Heart right ventricle (tissue), 16 donors: ENCODE results near the gene PDE2A. TPM values are rescaled to one million over a fixed set of nuclear protein-coding genes. Genes with fewer than 3 reads are reported as not detected.

Source experiments
- ATAC-seq, 8 donors: fragments of 200-7000 bp; cut with Tn5 transposase; one replicate each; pipeline ENCODE4 v1.9.1; 2020; ENCODE audit warnings: mild to moderate bottlenecking in 8 of 8, moderate library complexity in 8 of 8, moderate number of reproducible peaks in 1 of 8
- DNase-seq, 2 donors: peaks; one replicate each; pipeline ENCODE4 v3.0.0-alpha.2; 2020
- H3K27ac ChIP-seq, 10 donors: fragments of 200-600 bp; sonication (generic) in 2 of 10; one replicate each; pipeline versions ENCODE4 v1.5.0 to v1.8.0; 2020 to 2022; ENCODE audit warnings: mild to moderate bottlenecking in 3 of 10
- H3K27me3 ChIP-seq, 7 donors: fragments of 200-600 bp; one replicate each; pipeline ENCODE4 v1.8.0; 2021 to 2022; ENCODE audit warnings: mild to moderate bottlenecking in 2 of 7
- H3K36me3 ChIP-seq, 9 donors: fragments of 200-600 bp; sonication (generic) in 1 of 9; one replicate each; pipeline versions ENCODE4 v1.5.0 to v1.8.0; 2020 to 2022; ENCODE audit warnings: mild to moderate bottlenecking in 2 of 9
- H3K4me1 ChIP-seq, 9 donors: fragments of 200-600 bp; sonication (generic) in 1 of 9; one replicate each; pipeline versions ENCODE4 v1.5.0 to v1.8.0; 2020 to 2022; ENCODE audit warnings: mild to moderate bottlenecking in 4 of 9
- H3K4me3 ChIP-seq, 10 donors: fragments of 200-600 bp; sonication (generic) in 2 of 10; one replicate each; pipeline versions ENCODE4 v1.5.0 to v1.8.0; 2020 to 2022; ENCODE audit warnings: mild to moderate bottlenecking in 7 of 10, moderate library complexity in 2 of 10
- H3K9me3 ChIP-seq, 11 donors: fragments of 200-600 bp in 10 of 11; sonication (generic) in 2 of 11; one replicate each; pipeline versions ENCODE4 v1.5.0 to v1.8.0; 2013 to 2022; ENCODE audit warnings: mild to moderate bottlenecking in 2 of 11, control low read depth in 1 of 11, moderate library complexity in 1 of 11
- WGBS, 2 donors: extraction: QIAGEN DNeasy Blood & Tissue Kit; methylation state at CpG; one replicate each; pipeline ENCODE4 v1.1.7; 2013; ENCODE audit warnings: inconsistent platforms in 1 of 2; 5-methylcytosine and 5-hydroxymethylcytosine counted together
- intact Hi-C, 10 donors: fragments of 100-400 bp; cut with DNase I; formaldehyde crosslinking; loops; one replicate each; pipeline versions ENCODE4 v1.11.1 to v1.14.2; 2022
- polyA plus RNA-seq, 2 donors: library from polyadenylated mRNA; stranded (reverse); fragments of 200-250 nt; gene quantifications; one replicate each; pipeline ENCODE4 v1.2.3, GENCODE V29; 2013
- total RNA-seq, 10 donors: library from RNA; stranded (reverse); fragmentation: NEBNext Ultra II Directional in 3 of 10; extraction: Animal tissue kit (Norgen Biotek cat#: 25700) in 3 of 10; gene quantifications; one replicate each; pipeline versions ENCODE4 v1.2.1 to v1.2.4, GENCODE V29; 2021 to 2023
- TF ChIP-seq, protein P1 (sequence below), 9 donors: fragments of 200-600 bp; sonication (generic) in 2 of 9; IDR thresholded peaks; one replicate each; pipeline versions ENCODE4 v1.5.0 to v1.8.0; 2021 to 2022; ENCODE audit warnings: antibody characterized with exemption in 9 of 9, mild to moderate bottlenecking in 5 of 9, moderate library complexity in 1 of 9
- donor health status: Arrhythmogenic right ventricular cardiomyopathy.
- donor health status: ischemic (EF 13 %, LVEDD 7.1; RV severe dilation, severe dysfunction).
- donor health status: healthy with polysubstance abuse.
- donor health status: DM: no; HTN: yes; CAD: no.
- donor health status: DM: no; HTN: no; CAD: no.
- donor health status: ischemic (EF 25% LVEDD 6.9; RV normal size, moderate dysfunction).
- donor health status: ischemic (EF 25% LVEDD 5.7; RV mildly dilated, moderate dysfunction).
- donor health status: healthy.
- donor health status: DM: yes; HTN: yes; CAD: no.
- donor health status: Ischemic cardiomyopathy.
- donor health status: ischemic (EF 35%, LVEDD 5.7; RV mildly dilated, moderate dysfunction).
- donor health status: nonischemic (EF 11% LVEDD 7.7; RV severe dilation, severe dysfunction).
- donor health status: DM: yes; HTN: yes; CAD: no.
- donor health status: PGD.
- donor health status: ischemic (EF 29% LVEDD 5.4; RV normal size, mild dysfunction).
- donor health status: nonischemic (EF 23%, LVEDD 6.1; RV moderate dilation, normal function).

PDE2A gene
- total and polyA plus RNA-seq, 12 donors: 10.4 to 47.6 (median 30.2) TPM

DNA sequence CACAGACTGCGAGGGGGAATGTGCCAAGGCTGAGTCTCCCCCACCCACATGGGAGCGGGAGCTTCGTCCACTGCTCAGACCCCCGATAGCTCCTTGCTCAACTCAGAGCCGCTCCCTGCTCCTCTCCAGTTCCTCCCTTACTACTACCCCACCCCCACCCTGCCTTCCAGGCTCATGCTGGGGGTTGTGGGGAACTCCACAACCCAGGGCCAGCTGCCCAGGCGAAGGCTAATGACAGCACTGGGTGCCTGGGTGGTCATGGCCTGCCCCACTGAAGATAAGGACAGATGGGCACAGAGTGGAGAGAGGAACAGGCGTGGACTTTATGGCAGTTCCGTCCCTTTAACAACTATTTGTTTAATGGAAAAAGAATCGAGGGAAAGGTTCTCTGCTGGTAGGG lies 73.7 kb downstream of the PDE2A start:
- Histone ChIP-seq H3K4me1 (peaks cover 0 to 11% (median 5%) of the 10 kb centered on the region in 9 donors), H3K27me3 (no peaks in the 10 kb centered on the region), H3K4me3 (no peak overlapping the region), H3K27ac (no peak overlapping the region), H3K36me3 (peaks cover 0 to 14% (median 0%) of the 10 kb centered on the region in 9 donors), H3K9me3 (no peaks in the 10 kb centered on the region)
- DNase-seq: no peak
- TF ChIP-seq, protein P1, sequence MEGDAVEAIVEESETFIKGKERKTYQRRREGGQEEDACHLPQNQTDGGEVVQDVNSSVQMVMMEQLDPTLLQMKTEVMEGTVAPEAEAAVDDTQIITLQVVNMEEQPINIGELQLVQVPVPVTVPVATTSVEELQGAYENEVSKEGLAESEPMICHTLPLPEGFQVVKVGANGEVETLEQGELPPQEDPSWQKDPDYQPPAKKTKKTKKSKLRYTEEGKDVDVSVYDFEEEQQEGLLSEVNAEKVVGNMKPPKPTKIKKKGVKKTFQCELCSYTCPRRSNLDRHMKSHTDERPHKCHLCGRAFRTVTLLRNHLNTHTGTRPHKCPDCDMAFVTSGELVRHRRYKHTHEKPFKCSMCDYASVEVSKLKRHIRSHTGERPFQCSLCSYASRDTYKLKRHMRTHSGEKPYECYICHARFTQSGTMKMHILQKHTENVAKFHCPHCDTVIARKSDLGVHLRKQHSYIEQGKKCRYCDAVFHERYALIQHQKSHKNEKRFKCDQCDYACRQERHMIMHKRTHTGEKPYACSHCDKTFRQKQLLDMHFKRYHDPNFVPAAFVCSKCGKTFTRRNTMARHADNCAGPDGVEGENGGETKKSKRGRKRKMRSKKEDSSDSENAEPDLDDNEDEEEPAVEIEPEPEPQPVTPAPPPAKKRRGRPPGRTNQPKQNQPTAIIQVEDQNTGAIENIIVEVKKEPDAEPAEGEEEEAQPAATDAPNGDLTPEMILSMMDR (IDR thresholded peaks at IDR 0.05): no peak
- intact Hi-C loops: no loop called here
- WGBS, 2 donors: 75 to 79% methylated on average over 9 of the region's 9 CpGs
- no peak for ATAC-seq

GRCh38 chr11:72599325-72600117 lies 74.7 kb downstream of the PDE2A start:
- Histone ChIP-seq H3K27me3 (no peaks in the 10 kb centered on the region), H3K4me3 (no peak overlapping the region), H3K4me1 (peaks cover 0 to 8% (median 0%) of the 10 kb centered on the region in 9 donors), H3K36me3 (peaks cover 0 to 9% (median 0%) of the 10 kb centered on the region in 9 donors), H3K27ac (no peak overlapping the region), H3K9me3 (no peaks in the 10 kb centered on the region)
- DNase-seq (no peak), ATAC-seq (peak in 4 of 8 donors; percentile 4 to 12 (median 8))
- 82 to 83% methylated on average over 11 of the region's 11 CpGs for WGBS, 2 donors
- intact Hi-C loops: loop anchor here in 8 of 10 donors (1.0 to 10.0 kb wide), 5 partner anchors 43 to 215 kb away; partner anchors contain the start of gene ATG16L2 (in 1 of the 8)
- TF ChIP-seq, protein P1 (IDR thresholded peaks at IDR 0.05): no peak

DNA sequence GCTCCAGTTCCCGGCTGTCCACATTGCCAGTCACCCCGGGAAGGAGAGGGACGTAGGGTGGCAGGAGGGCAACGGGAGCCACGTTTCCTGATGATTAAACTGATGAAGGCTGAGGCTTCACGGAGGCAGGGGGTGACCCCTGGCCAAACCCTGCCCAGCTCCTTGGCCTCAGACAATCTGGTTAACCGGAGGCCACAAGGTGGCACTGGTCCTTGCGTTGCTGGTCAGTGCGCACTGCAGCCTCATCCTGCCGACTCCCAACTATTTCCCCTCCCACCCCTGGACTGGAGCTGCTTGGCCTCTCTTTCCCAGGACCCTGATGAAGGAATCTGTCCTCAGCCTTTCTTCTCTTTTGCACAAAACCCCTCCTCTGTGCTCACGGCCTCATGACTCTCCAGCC lies 75.3 kb downstream of the PDE2A start:
- H3K36me3 ChIP-seq: peaks cover 0 to 9% (median 0%) of the 10 kb centered on the region in 9 donors
- peaks cover 0 to 1% (median 0%) of the 10 kb centered on the region in 7 donors for H3K27me3 ChIP-seq
- no peaks in the 10 kb centered on the region for H3K9me3 ChIP-seq
- TF ChIP-seq, protein P1 (IDR thresholded peaks at IDR 0.05): peak; percentile 31 to 79 (median 68)
- ATAC-seq (peak; percentile 73 to 89 (median 86)), DNase-seq (peak; percentile 55 to 65)
- intact Hi-C loops: loop anchor here in 8 of 10 donors (1.0 to 10.0 kb wide), 5 partner anchors 43 to 216 kb away; partner anchors contain the start of gene ATG16L2 (in 1 of the 8)
- 32 to 34% methylated on average over 10 to 11 of the region's 11 CpGs for WGBS, 2 donors
- H3K4me1 ChIP-seq: peaks cover 0 to 8% (median 0%) of the 10 kb centered on the region in 9 donors
- no peak overlapping the region for H3K27ac ChIP-seq
- no peak overlapping the region for H3K4me3 ChIP-seq

DNA sequence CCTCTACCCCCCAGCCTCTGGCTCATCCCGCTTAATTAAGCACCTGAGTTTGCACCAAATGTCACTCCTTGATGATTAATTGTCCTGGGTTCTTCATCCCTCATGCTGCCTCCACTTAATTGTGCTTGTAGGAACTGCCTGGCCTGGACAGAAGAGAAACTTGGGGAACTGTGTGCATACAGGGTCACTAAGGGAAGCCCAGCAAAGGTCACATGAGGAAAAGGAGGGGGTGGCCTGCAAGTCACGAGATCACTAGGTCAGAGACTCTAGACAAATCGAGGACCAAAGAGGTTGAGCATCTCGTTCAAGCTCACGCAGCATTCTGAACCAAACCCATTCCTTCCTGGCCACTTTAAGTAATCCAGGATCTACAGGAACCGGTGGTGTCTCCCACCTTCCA lies 75.8 kb downstream of the PDE2A start:
- WGBS, 2 donors: 66 to 67% methylated on average over 6 of the region's 6 CpGs
- intact Hi-C loops: loop anchor here in 5 of 10 donors (2.0 to 10.0 kb wide), 3 partner anchors 44 to 216 kb away; partner anchors contain the start of gene ATG16L2 (in 1 of the 5)
- ATAC-seq: peak in 3 of 8 donors; percentile 19 to 47 (median 43)

More for the DNA sequence above, 75.8 kb downstream of the PDE2A start:
- peaks cover 0 to 8% (median 0%) of the 10 kb centered on the region in 9 donors for H3K4me1 ChIP-seq
- TF ChIP-seq, protein P1 (IDR thresholded peaks at IDR 0.05): no peak
- peaks cover 0 to 6% (median 0%) of the 10 kb centered on the region in 7 donors for H3K27me3 ChIP-seq
- no peak for DNase-seq
- no peak overlapping the region for H3K4me3 ChIP-seq
- H3K27ac ChIP-seq: no peak overlapping the region
- H3K36me3 ChIP-seq: peaks cover 0 to 8% (median 0%) of the 10 kb centered on the region in 9 donors
- no peaks in the 10 kb centered on the region for H3K9me3 ChIP-seq
